Kidney (tissue), 14 donors: Measurements from ENCODE around the gene CORO7. TPM values are rescaled to one million over a fixed set of nuclear protein-coding genes. Genes with fewer than 3 reads are reported as not detected.

ENCODE experiments used
- DNase-seq, 5 donors: peaks; one replicate each; pipeline ENCODE4 v3.0.0-alpha.2; 2013 to 2020
- FAIRE-seq: peaks from 2 replicates; lab custom pipeline; 2012; peaks lifted over from hg19 to GRCh38; lab: Jason Lieb, UNC
- H3K27ac ChIP-seq, 2 donors: one replicate each; pipeline ENCODE4 v1.7.0; 2013; ENCODE audit warnings: low read depth in 2 of 2, low read length in 2 of 2, inconsistent platforms in 1 of 2
- H3K27me3 ChIP-seq: one replicate; pipeline ENCODE4 v1.7.1; 2013; ENCODE audit warnings: low read length, inconsistent platforms; ENCODE audit not compliant: control insufficient read depth, insufficient read depth
- H3K36me3 ChIP-seq, 3 donors: one replicate each; pipeline versions ENCODE4 v1.7.0 to v1.7.1; 2013; ENCODE audit warnings: low read length in 3 of 3, control low read depth in 1 of 3, inconsistent platforms in 1 of 3; ENCODE audit not compliant: insufficient read depth in 3 of 3, control insufficient read depth in 2 of 3
- H3K4me1 ChIP-seq, 3 donors: one replicate each; pipeline versions ENCODE4 v1.7.0 to v1.7.1; 2013; ENCODE audit warnings: low read length in 3 of 3, inconsistent platforms in 1 of 3, low read depth in 1 of 3; ENCODE audit not compliant: control insufficient read depth in 2 of 3, insufficient read depth in 2 of 3
- H3K4me3 ChIP-seq, 3 donors: one replicate each; pipeline versions ENCODE4 v1.7.0 to v1.8.1; 2013; ENCODE audit warnings: low read length in 3 of 3, control low read depth in 1 of 3, inconsistent platforms in 1 of 3
- H3K9ac ChIP-seq, 3 donors: one replicate each; pipeline versions ENCODE4 v1.7.0 to v1.7.1; 2013; ENCODE audit warnings: low read length in 3 of 3, control low read depth in 1 of 3, inconsistent platforms in 1 of 3
- H3K9me3 ChIP-seq, 3 donors: one replicate each; pipeline versions ENCODE4 v1.7.0 to v1.7.1; 2013; ENCODE audit warnings: low read length in 3 of 3, control low read depth in 1 of 3, inconsistent platforms in 1 of 3; ENCODE audit not compliant: control insufficient read depth in 2 of 3, insufficient read depth in 1 of 3
- CTCF ChIP-seq: IDR thresholded peaks from 3 replicates; pipeline ENCODE4 v1.5.1; 2012; ENCODE audit warnings: mild to moderate bottlenecking, moderate library complexity, borderline replicate concordance; ENCODE audit not compliant: insufficient read depth; ENCODE audit errors: extremely low read depth
- intact Hi-C: fragments of 100-400 bp; cut with DNase I; formaldehyde crosslinking; loops from one replicate; pipeline ENCODE4 v1.11.1; 2022
- polyA plus RNA-seq: library from polyadenylated mRNA; stranded (reverse); fragments of 350-450 nt; fragmentation: Illumina TruSeq; extraction: RNeasy Lipid Tissue Mini Kit (QIAGEN cat#74804); gene quantifications from one replicate; pipeline ENCODE4 v1.2.3, GENCODE V29; 2014; ENCODE audit warnings: low read depth, low replicate concordance; ENCODE audit not compliant: insufficient read depth
- total RNA-seq: library from RNA; stranded (reverse); fragmentation: NEBNext Ultra II Directional; extraction: Animal tissue kit (Norgen Biotek cat#: 25700); gene quantifications from one replicate; pipeline ENCODE4 v1.2.1, GENCODE V29; 2021
- donor health status: control.
- donor health status: control.
- donor health status: control.
- donor health status: control.
- donor health status: control.
- donor health status: DM: yes; HTN: yes; CAD: no.
- donor health status: Normal renal cell carcinoma (clear cell type).

The CORO7 gene
- total and polyA plus RNA-seq, 2 donors from 2014 or later: 9.8 to 50.1 TPM

- H3K4me1 ChIP-seq: peaks cover under 1 to 13% (median 7%) of the 10 kb centered on the region in 3 donors
- no peak for TF ChIP-seq CTCF
- intact Hi-C loops: no loop called here
- H3K4me3 ChIP-seq: no peak overlapping the region
- H3K9ac ChIP-seq: no peak overlapping the region
- FAIRE-seq: no peak
- DNase-seq: no peak
- no peak overlapping the region for H3K27ac ChIP-seq
- H3K36me3 ChIP-seq: no peaks in the 10 kb centered on the region
- H3K9me3 ChIP-seq: no peaks in the 10 kb centered on the region
- H3K27me3 ChIP-seq: no peaks in the 10 kb centered on the region
These were observed 3.1 kb upstream of the CORO7 start for GRCh38 chr16:4419402-4419959.

- FAIRE-seq: no peak
- H3K9me3 ChIP-seq: no peaks in the 10 kb centered on the region
- DNase-seq: peak in 3 of 5 donors; percentile 60 to 89 (median 77)
These were observed 727 bp downstream of the CORO7 start for GRCh38 chr16:4415538-4416199.

GRCh38 chr16:4414187-4414917 lies 2.0 kb downstream of the CORO7 start:
- peaks cover 0 to 17% (median 6%) of the 10 kb centered on the region in 3 donors for H3K4me1 ChIP-seq
- H3K27ac ChIP-seq: no peak overlapping the region
- H3K4me3 ChIP-seq: no peak overlapping the region
- intact Hi-C loops: no loop called here
- H3K9ac ChIP-seq: no peak overlapping the region
- no peak for FAIRE-seq
- DNase-seq: no peak
- H3K9me3 ChIP-seq: no peaks in the 10 kb centered on the region
- no peaks in the 10 kb centered on the region for H3K36me3 ChIP-seq
- no peaks in the 10 kb centered on the region for H3K27me3 ChIP-seq
- no peak for TF ChIP-seq CTCF

More at GRCh38 chr16:4415538-4416199, 727 bp downstream of the CORO7 start:
- H3K4me3 ChIP-seq: peak overlapping the region; percentile 46 to 76 (median 75)
- no peak for TF ChIP-seq CTCF
- H3K9ac ChIP-seq: peak overlapping the region; percentile 17 to 85 (median 63)
- no peaks in the 10 kb centered on the region for H3K36me3 ChIP-seq
- intact Hi-C loops: no loop called here
- no peaks in the 10 kb centered on the region for H3K27me3 ChIP-seq
- peaks cover 0 to 17% (median 6%) of the 10 kb centered on the region in 3 donors for H3K4me1 ChIP-seq
- peak overlapping the region; percentile 34 to 51 for H3K27ac ChIP-seq
